ENCODE data around the gene ANKZF1.
A peak's percentile ranks its signal among the peaks of the same experiment; 100 is the strongest.

Gene ANKZF1

GRCh38 chr2:219205981-219206327 lies 23.7 kb upstream of the ANKZF1 start (continued):
- no peak for TF ChIP-seq PATZ1 (CRISPR knock-in tag; IDR thresholded peaks at IDR 0.05; ENCODE audit: borderline replicate concordance)
- TF ChIP-seq GLIS3 (CRISPR knock-in tag; IDR thresholded peaks at IDR 0.05), result no peak
- TF ChIP-seq ZNF8 (CRISPR knock-in tag; IDR thresholded peaks at IDR 0.05), result no peak
- TF ChIP-seq ESRRG (CRISPR knock-in tag; IDR thresholded peaks at IDR 0.05), result no peak
- no peak for TF ChIP-seq CSRNP3 (CRISPR knock-in tag; IDR thresholded peaks at IDR 0.05)

- peak; percentile 93 for ATAC-seq
These were observed 23.1 kb upstream of the ANKZF1 start, which contains the start of gene ZFAND2B for GRCh38 chr2:219206328-219207133. Gene ZFAND2B (plus strand): TSS chr2:219206782. CDS start chr2:219206988, 206 bp downstream.

GRCh38 chr2:219207134-219207883 lies 22.3 kb upstream of the ANKZF1 start:
- ATAC-seq, result peak; percentile 44
- no peak for TF ChIP-seq ISL1 (CRISPR knock-in tag; IDR thresholded peaks at IDR 0.05)
- no peak for TF ChIP-seq ZNF565 (CRISPR knock-in tag; conservative IDR thresholded peaks at IDR 0.05; ENCODE audit: low read depth)
- TF ChIP-seq ARNTL (CRISPR knock-in tag; IDR thresholded peaks at IDR 0.05; ENCODE audit: borderline replicate concordance, low read depth), result no peak
- TF ChIP-seq PATZ1 (CRISPR knock-in tag; IDR thresholded peaks at IDR 0.05; ENCODE audit: borderline replicate concordance), result no peak
- TF ChIP-seq ZNF8 (CRISPR knock-in tag; IDR thresholded peaks at IDR 0.05), result no peak
- no peak for TF ChIP-seq ZFP30 (CRISPR knock-in tag; IDR thresholded peaks at IDR 0.05)
- no peak for TF ChIP-seq RARB (CRISPR knock-in tag; IDR thresholded peaks at IDR 0.05)
- TF ChIP-seq CREB5 (CRISPR knock-in tag; IDR thresholded peaks at IDR 0.05; ENCODE audit: low read depth), result no peak
- no peak for TF ChIP-seq BACH2 (CRISPR knock-in tag; IDR thresholded peaks at IDR 0.05; ENCODE audit: borderline replicate concordance)
- no peak for TF ChIP-seq GLIS3 (CRISPR knock-in tag; IDR thresholded peaks at IDR 0.05)
- TF ChIP-seq TSHZ2 (CRISPR knock-in tag; IDR thresholded peaks at IDR 0.05), result no peak
- TF ChIP-seq ZC3H10 (CRISPR knock-in tag; IDR thresholded peaks at IDR 0.05), result no peak

More at GRCh38 chr2:219206328-219207133, 23.1 kb upstream of the ANKZF1 start, which contains the start of gene ZFAND2B:
- no peak for TF ChIP-seq GLIS3 (CRISPR knock-in tag; IDR thresholded peaks at IDR 0.05)
- TF ChIP-seq OSR1 (CRISPR knock-in tag; IDR thresholded peaks at IDR 0.05), result no peak
- TF ChIP-seq CSRNP3 (CRISPR knock-in tag; IDR thresholded peaks at IDR 0.05), result no peak

Data from SK-N-SH treated with all-trans-retinoic acid at 6 μM for 48 hours (cell line).